Measurements from ENCODE around the gene PIK3C2B. TPM values are rescaled to one million over a fixed set of nuclear protein-coding genes. Genes with fewer than 3 reads are reported as not detected.
A peak's percentile ranks its signal among the peaks of the same experiment; 100 is the strongest.

Gene PIK3C2B
- 23.7 and 28.7 TPM in 2 replicates for polyA plus RNA-seq
- 50.8 and 52.6 TPM in 2 replicates for polyA minus RNA-seq

DNA sequence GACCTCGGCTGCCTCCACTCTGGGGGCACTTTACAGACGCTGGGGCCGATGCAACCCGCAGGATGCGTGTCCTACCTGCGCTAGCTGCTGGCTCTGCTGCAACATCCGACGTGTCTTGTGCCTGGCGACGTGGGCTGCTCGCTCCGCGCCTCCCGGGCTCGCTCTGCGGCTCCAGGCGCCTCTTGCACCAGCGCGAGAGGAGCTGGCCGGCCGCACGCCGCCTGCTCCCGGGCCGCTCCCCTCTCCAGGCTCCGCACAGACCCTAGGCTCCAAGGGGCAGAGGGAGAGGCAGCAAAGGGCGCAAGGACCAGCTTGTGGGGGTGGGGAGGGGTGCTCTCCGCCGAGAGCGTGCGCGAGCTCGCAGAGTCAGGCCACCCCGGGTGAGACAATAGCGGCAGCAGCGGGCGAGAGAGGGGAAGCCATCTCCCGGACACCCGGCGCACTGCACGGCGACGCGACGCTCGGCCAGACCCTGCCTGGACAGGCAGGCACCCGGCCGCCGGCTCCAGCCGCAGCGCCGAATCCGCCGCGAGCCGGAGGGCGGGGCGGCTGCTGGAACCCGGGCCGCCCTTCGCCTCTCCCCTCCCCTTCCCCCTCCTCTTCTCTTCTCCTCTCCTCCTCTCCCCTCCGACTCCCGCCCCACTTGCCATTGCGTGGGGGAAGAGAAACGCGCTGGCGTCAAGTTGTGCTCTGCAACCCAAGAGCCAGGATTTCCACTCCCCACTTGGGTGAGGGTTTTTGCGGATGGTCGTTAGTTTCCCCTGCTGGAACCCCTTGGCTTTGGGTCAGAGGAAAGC lies at the start of gene PIK3C2B:
Gene PIK3C2B (minus strand): TSS at position 525 of the 797 bp plus-strand sequence. CDS start 25,003 bp downstream, outside the sequence.
- H3K9me3 ChIP-seq (ENCODE audit: low read length), result no peaks in the 10 kb centered on the region

More for the DNA sequence above, at the start of gene PIK3C2B:
- Histone ChIP-seq H3K27ac (ENCODE audit: low read length) (peak within 1 kb of the TSS; percentile 98), H4K20me1 (ENCODE audit: insufficient read depth) (peaks cover 7% of the 10 kb centered on the region), H3F3A (ENCODE audit: insufficient read depth, low read length, poor library complexity, severe bottlenecking) (peaks cover 7% of the 10 kb centered on the region), H3K4me3 (ENCODE audit: low read length) (peak within 1 kb of the TSS; percentile 87), H3K36me3 (ENCODE audit: insufficient read depth, low read length) (no peaks in the 10 kb centered on the region), H3K9ac (ENCODE audit: low read length) (peak within 1 kb of the TSS; percentile 99), H3K79me2 (replicated peaks; ENCODE audit: insufficient read depth, low read length) (peaks cover 41% of the 10 kb centered on the region), H2AFZ (ENCODE audit: low read depth, low read length) (peak within 1 kb of the TSS; percentile 73), H3K9me2 (ENCODE audit: insufficient read depth, low read length) (no peaks in the 10 kb centered on the region), H3K4me2 (ENCODE audit: low read length) (peak within 1 kb of the TSS; percentile 100), H3K27me3 (ENCODE audit: insufficient read depth, low read depth, low read length) (no peaks in the 10 kb centered on the region)
- peak; percentile 56 for TF ChIP-seq SMC3 (conservative IDR thresholded peaks at IDR 0.05; ENCODE audit: poor library complexity)
- peak; percentile 85 for TF ChIP-seq MXI1 (conservative IDR thresholded peaks at IDR 0.05; ENCODE audit: poor library complexity, severe bottlenecking)
- TF ChIP-seq REST (IDR thresholded peaks at IDR 0.05; ENCODE audit: borderline replicate concordance), result peak; percentile 87
- TF ChIP-seq POLR2AphosphoS5 (IDR thresholded peaks at IDR 0.05), result peak; percentile 83
- peak; percentile 91 for TF ChIP-seq TAF1 (IDR thresholded peaks at IDR 0.05; ENCODE audit: low read depth)
- no peak for TF ChIP-seq EZH2 (IDR thresholded peaks at IDR 0.05; ENCODE audit: borderline replicate concordance, insufficient read depth, low read length, poor library complexity, severe bottlenecking)
- TF ChIP-seq EP300 (conservative IDR thresholded peaks at IDR 0.05; ENCODE audit: poor library complexity, severe bottlenecking), result peak; percentile 33
- TF ChIP-seq CTCF (IDR thresholded peaks at IDR 0.05; ENCODE audit: poor library complexity, severe bottlenecking), result peak; percentile 62
- TF ChIP-seq RAD21 (conservative IDR thresholded peaks at IDR 0.05), result peak; percentile 45

Data from neural cell (in vitro differentiated cells).